22Rv1 (cell line): ENCODE results near the gene STAP2.

Experiments
- H3K27ac ChIP-seq: fragments of 450-650 bp; 2 replicates; pipeline ENCODE4 v1.5.1; 2017
- CTCF ChIP-seq: fragments of 450-650 bp; IDR thresholded peaks from 2 replicates; pipeline ENCODE4 v1.5.1; 2017; ENCODE audit warnings: mild to moderate bottlenecking
- ZFX ChIP-seq: fragments of 450-650 bp; IDR thresholded peaks from 2 replicates; pipeline ENCODE4 v1.6.1; 2017; ENCODE audit warnings: antibody characterized with exemption, borderline replicate concordance

The STAP2 gene

GRCh38 chr19:4376991-4377781 lies 38.6 kb upstream of the STAP2 start:
- no peak overlapping the region for H3K27ac ChIP-seq
- TF ChIP-seq CTCF (no peak), ZFX (no peak)

- H3K27ac ChIP-seq = no peak overlapping the region
- TF ChIP-seq ZFX (no peak), CTCF (no peak)
Measured at GRCh38 chr19:4376671-4376990, 38.0 kb upstream of the STAP2 start.

- TF ChIP-seq CTCF = no peak
- no peak overlapping the region for H3K27ac ChIP-seq
Measured at GRCh38 chr19:4376028-4376670, 37.5 kb upstream of the STAP2 start.

GRCh38 chr19:4375164-4376027 lies 36.8 kb upstream of the STAP2 start:
- TF ChIP-seq CTCF = no peak
- no peak for TF ChIP-seq ZFX
- no peak overlapping the region for H3K27ac ChIP-seq

GRCh38 chr19:4374498-4375163 lies 36.0 kb upstream of the STAP2 start:
- no peak overlapping the region for H3K27ac ChIP-seq
- TF ChIP-seq CTCF (no peak), ZFX (no peak)

- TF ChIP-seq ZFX = no peak
- no peak for TF ChIP-seq CTCF
- no peak overlapping the region for H3K27ac ChIP-seq
Measured at GRCh38 chr19:4373601-4374497, 35.2 kb upstream of the STAP2 start.
